Hematopoietic multipotent progenitor cell treated with erythropoietin and hydrocortisone succinate and interleukin-3 and kit ligand, for 6 days (in vitro differentiated cells): ENCODE measurements around the gene F10.
A peak's percentile ranks its signal among the peaks of the same experiment; 100 is the strongest.
"Not testable (repeated sequence)": the region's sequence is repeated elsewhere in the genome, so short reads cannot be mapped to it uniquely, and the experiment has no call there.

Source experiments
- DNase-seq: peaks from one replicate; pipeline ENCODE4 v3.0.0-alpha.2; 2015

Gene F10

GRCh38 chr13:113155982-113156655 is 33.5 kb downstream of the F10 start:
- no peak for DNase-seq

DNA sequence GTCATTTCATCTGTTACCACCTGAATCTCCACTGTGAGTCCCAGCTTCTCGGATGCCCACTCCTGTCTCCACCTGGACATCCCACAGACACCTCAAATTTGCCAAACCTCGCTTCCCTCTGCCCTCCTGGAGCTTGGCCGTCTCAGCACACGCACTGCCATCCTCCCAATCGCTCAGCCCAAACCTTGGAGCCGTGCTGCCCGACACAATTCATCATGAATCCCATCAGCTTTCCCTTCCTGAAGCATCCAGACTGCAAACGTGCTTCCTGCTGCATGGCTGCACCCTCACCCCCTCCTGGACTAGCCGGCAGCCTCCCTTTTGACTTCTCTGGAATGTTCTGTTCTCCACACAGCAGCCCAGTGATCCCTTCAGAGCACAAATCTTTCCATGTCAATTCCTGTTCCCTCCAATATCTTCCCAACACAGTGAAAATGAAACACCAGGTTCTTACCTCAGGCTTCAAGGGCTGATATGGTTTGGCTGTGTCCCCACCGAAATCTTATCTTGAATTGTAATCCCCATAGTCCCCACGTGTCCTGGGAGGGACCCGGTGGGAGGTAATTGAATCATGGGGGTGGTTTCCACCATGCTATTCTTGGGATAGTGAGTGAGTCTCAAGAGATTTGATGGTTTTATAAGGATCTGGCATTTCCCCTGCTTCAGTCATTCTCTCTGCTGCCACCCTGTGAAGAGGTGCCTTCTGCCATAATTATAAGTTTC is 34.8 kb downstream of the F10 start:
- DNase-seq: no peak

DNA sequence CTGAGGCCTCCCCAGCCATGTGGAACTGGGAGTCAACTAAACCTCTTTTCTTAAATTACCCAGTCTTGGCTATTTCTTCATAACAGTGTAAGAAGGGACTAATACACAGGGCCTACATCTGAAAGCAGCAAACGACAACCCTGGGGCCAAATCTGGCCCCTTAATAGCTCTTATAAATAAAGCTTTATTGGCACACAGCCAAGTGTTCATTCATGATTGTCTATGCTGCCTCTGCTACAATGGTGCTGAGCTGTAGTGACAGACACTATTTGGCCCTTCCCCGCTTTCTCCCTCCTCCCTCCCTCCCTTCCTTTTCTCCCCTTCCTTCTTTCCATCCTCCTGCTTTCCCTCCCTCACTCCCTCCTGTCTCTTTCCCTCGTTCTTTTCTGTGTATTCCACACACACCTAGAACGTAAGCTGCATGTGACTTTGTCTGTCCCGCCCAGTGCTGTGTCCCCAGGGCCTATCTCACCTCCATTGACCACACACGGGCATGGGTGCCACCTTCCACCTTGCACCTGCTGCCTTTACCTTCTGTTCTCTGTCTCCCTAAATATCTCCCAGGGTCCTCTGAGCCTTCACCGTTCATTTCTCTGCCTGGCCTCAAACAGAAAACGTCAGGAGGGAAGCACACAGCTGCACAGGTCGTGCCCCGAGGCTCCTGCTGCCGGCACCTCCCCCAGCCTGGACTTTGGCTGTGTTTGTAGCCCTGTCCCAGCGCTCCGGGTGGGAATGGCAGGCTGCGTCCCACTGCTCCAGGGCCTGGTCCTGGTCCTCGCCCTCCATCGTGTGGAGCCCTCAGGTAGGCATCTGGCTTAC is 35.5 kb downstream of the F10 start, which contains the start of gene PROZ:
PROZ (plus strand) TSS at position 720 of the 819 bp plus-strand sequence; CDS start at position 733, 13 bp downstream.
- peak; percentile 51 for DNase-seq

DNA sequence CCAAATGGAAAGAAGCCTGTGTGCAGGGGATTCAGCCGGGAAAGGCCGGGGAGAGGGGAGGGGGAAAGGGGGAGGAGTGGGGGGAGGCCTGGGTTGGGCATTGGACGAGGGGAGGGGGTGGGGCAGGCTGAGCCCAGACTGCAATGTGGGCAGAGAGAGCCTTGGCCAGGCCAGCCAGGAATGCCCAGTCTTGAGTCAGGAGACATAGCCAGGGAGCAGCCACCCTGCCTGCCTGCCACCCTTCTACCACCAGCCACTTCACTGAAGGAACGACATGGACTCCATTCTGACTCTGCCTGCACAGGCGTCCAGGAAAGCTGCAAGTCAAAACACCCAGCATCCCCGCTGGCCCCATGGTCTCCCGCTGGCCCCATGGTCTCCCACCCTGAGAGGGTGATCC is 36.3 kb downstream of the F10 start:
- DNase-seq: no peak

DNA sequence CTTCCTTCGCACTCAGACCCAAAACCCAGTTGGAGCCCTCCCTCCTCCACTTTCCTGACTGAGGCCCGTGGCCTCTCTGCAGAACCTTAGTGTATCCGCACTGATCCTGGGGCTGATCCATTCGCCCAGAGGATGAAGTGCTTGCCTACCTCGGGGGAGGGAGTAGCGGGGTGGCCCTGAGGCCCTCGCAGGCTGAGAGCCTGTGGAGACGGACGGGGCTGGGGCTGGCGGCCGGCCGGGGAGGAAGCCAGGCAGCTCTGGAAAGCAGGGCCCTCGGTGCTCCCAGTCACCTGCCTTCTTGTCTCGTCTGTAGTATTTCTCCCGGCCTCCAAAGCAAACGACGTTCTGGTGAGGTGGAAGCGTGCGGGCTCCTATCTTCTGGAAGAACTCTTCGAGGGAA is 37.1 kb downstream of the F10 start:
- no peak for DNase-seq

- DNase-seq: no peak
These were observed 38.4 kb downstream of the F10 start for GRCh38 chr13:113160983-113161382.

- DNase-seq: no peak
These were observed 38.8 kb downstream of the F10 start for GRCh38 chr13:113161433-113161832.

DNA sequence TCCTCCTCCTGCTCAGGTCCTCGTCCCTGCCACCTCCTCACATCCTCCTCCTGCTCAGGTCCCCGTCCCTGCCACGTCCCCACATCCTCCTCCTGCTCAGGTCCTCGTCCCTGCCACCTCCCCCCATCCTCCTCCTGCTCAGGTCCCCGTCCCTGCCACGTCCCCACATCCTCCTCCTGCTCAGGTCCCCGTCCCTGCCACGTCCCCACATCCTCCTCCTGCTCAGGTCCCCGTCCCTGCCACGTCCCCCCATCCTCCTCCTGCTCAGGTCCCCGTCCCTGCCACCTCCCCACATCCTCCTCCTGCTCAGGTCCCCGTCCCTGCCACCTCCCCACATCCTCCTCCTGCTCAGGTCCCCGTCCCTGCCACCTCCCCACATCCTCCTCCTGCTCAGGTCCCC is 39.4 kb downstream of the F10 start:
- not testable (repeated sequence) for DNase-seq

DNA sequence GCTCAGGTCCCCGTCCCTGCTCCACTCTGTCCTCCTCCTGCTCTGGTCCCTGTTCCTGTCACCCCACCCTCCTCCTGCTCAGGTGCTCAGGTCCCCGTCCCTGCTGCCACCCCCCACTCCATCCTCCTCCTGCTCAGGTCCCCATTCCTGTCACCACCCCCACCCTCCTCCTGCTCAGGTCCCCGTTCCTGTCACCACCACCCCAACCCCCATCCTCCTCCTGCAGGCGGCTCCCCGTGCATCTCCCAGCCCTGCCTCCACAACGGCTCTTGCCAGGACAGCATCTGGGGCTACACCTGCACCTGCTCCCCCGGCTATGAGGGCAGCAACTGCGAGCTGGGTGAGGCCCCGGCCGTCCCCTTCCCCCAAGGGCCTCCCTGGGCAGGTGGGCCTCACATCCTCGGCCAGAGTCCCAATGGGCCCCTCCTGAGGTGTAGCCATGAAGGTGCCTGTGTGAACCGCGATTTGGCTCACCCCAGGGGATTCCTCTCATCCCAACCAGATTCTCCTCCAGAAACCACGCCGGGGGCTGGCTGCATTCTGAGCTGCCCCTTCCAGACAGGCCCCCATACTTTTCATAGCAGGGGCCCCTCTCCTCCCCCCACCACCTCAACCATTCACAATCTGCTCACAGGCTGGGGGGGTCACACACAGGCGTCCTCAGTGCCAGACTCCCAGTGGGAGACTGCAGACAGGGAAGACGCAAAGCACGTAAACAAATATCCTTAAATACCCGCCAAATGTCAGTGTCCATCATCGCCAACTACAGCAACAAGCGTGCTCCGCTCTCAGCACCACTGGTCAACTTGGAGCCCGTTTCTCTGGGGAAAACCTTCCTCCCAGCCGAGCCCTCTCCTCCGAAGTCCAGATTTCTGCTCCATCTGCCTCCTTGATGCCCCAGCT is 40.4 kb downstream of the F10 start:
- DNase-seq: no peak

GRCh38 chr13:113164492-113164891 is 41.9 kb downstream of the F10 start:
- peak; percentile 37 for DNase-seq

DNA sequence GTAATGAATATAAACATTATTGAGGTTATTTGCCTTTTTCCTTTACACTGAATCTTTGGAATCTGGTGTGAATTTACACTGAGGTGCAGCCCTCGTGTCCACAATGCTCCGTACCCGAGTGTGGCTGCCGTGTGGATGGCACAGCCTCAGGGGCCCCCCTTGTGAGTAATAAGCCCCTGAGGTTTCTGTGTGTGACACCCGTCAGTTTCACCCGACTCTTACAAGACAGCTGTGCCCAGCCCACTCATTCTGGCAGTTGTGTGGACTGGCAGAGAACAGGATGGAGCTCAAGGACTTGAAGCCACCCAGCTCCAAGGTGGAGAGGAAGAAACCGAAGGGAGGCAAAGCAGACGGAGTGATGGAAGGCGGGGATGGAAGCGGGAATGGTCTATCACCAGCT is 43.7 kb downstream of the F10 start:
- DNase-seq: no peak

DNA sequence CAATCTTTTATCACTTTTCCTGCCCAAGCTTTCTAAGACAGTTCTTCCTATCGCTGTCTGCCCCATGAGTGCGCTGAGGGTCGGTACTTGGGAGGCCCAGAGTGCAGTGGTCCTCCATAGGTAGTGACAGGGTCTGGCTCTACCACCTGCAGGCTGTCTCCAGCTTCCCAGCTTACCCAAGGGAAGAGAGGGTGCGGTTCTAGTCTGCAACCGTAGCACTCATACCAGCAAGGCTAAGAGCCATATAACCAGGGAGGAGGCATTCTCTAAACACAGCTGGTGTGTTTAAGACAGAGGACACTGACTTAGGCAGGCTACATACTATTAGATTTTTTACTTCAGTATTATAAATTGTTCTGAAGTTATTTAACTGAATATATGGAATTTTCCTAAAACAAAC is 44.1 kb downstream of the F10 start:
- DNase-seq: no peak

- no peak for DNase-seq
These were observed 44.6 kb downstream of the F10 start for GRCh38 chr13:113167155-113167554.

- DNase-seq: no peak
These were observed 45.0 kb downstream of the F10 start for GRCh38 chr13:113167575-113167974.

DNA sequence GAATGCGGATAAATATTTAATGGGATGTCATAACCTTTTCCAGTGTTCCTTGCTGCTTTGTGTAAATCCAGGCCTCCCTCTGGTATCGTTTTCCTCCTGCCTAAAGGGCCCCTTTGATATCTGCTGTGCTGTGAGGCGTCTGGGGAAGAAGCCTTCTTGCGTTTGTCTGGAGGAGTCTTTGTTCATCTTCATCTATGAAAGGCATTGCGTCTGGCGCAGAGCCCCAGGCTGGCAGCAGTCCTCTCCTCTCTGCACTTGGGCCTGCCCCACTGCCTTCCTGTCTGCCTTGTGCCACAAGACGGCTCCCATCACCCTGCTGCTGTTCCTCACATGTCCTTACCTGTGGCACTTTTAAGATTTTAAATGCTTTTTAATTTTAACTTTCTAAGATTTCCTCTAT is 45.6 kb downstream of the F10 start:
- DNase-seq: no peak

- no peak for DNase-seq
These were observed 47.0 kb downstream of the F10 start for GRCh38 chr13:113169277-113170272.

DNA sequence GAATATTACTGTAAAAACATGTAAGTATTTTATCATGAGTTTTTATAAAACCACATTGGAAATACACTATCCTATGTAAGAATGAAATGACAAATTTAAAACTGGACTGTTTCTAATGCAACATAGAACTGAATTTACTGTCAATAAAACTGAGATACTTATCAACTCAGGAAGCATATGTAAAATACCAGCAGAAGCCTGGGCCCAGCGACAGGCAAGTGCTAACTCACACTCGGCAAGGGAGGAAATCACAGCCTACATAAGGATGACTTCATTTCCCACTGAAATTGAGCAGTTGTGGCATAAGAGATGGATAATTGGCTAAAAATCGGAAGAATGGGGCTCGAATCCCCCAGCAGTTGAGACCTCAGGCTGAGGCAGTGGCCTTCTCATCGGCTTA is 47.9 kb downstream of the F10 start:
- no peak for DNase-seq

- DNase-seq: no peak
These were observed 48.9 kb downstream of the F10 start for GRCh38 chr13:113171250-113172125.

DNA sequence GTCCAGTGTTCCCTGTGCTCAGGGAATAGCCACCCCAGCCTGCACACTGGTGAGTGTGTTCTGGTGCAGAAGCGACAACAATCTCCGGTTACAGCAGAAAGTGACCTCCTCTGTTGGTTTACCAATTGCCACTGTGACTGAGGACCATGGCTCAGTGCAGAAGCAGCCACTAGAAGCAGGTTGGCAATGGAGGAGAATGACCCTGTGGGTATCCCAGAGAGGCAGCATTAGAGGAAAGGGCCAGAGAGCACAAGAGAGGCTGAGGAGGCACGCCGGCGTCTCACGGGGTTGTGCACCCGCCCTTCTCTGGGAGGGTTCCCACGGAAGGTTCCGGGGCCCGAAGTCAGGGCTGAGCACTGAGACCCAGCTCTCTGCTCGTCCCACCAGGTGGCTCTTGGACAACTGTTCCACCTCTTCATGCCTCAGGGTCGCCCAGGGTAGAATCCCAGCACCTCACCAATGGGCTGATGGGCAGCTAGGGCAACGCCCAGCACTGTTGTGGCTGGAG is 49.9 kb downstream of the F10 start:
- DNase-seq: no peak

- DNase-seq: peak; percentile 87
These were observed 53.7 kb downstream of the F10 start for GRCh38 chr13:113176280-113176679.
